Measurements from ENCODE around the gene PREX1.
"Not testable (repeated sequence)": the region's sequence is repeated elsewhere in the genome, so short reads cannot be mapped to it uniquely, and the experiment has no call there.

PREX1 gene
- total RNA-seq = 558 to 700 reads per million in 2 donors

- DNase-seq = peak; percentile 82
Measured at GRCh38 chr20:48827855-48828733, at the start of gene PREX1. Gene PREX1, minus strand, starts transcription at chr20:48827999. Its CDS starts 139 bp downstream, at chr20:48827860.

- DNase-seq = no peak
Measured at GRCh38 chr20:48877304-48877703, 49.5 kb upstream of the PREX1 start.

GRCh38 chr20:48875914-48876240, 48.1 kb upstream of the PREX1 start:
- no peak for DNase-seq

GRCh38 chr20:48875233-48875913, 47.6 kb upstream of the PREX1 start:
- no peak for DNase-seq

GRCh38 chr20:48869442-48869841, 41.6 kb upstream of the PREX1 start:
- not testable (repeated sequence) for DNase-seq

- DNase-seq = no peak
Measured at GRCh38 chr20:48866936-48867335, 39.1 kb upstream of the PREX1 start.

GRCh38 chr20:48864738-48865318, 37.0 kb upstream of the PREX1 start:
- no peak for DNase-seq

GRCh38 chr20:48864254-48864653, 36.5 kb upstream of the PREX1 start:
- DNase-seq = no peak

GRCh38 chr20:48862279-48862678, 34.5 kb upstream of the PREX1 start:
- DNase-seq = no peak

- no peak for DNase-seq
Measured at GRCh38 chr20:48861444-48861843, 33.6 kb upstream of the PREX1 start.

- no peak for DNase-seq
Measured at GRCh38 chr20:48858075-48858790, 30.4 kb upstream of the PREX1 start.

GRCh38 chr20:48856130-48856529, 28.3 kb upstream of the PREX1 start:
- no peak for DNase-seq

GRCh38 chr20:48855046-48855445, 27.2 kb upstream of the PREX1 start:
- no peak for DNase-seq

GRCh38 chr20:48852609-48853008, 24.8 kb upstream of the PREX1 start:
- DNase-seq = no peak

GRCh38 chr20:48851579-48851978, 23.8 kb upstream of the PREX1 start:
- no peak for DNase-seq

GRCh38 chr20:48850977-48851299, 23.1 kb upstream of the PREX1 start:
- DNase-seq = no peak

GRCh38 chr20:48850257-48850976, 22.6 kb upstream of the PREX1 start:
- no peak for DNase-seq

- no peak for DNase-seq
Measured at GRCh38 chr20:48849779-48850178, 22.0 kb upstream of the PREX1 start.

GRCh38 chr20:48849299-48849698, 21.5 kb upstream of the PREX1 start:
- DNase-seq = no peak

GRCh38 chr20:48847498-48848205, 19.9 kb upstream of the PREX1 start:
- no peak for DNase-seq

GRCh38 chr20:48846516-48847492, 19.0 kb upstream of the PREX1 start:
- no peak for DNase-seq
